ENCODE data around the gene MARCHF11. TPM values are rescaled to one million over a fixed set of nuclear protein-coding genes. Genes with fewer than 3 reads are reported as not detected.
A peak's percentile ranks its signal among the peaks of the same experiment; 100 is the strongest.

The MARCHF11 gene
- polyA plus RNA-seq, 1 experiment, result not detected

- Histone ChIP-seq H3K36me3 (ENCODE audit: control insufficient read depth, insufficient read depth, low read length) (no peaks in the 10 kb centered on the region), H3K4me3 (ENCODE audit: low read depth, low read length) (no peak overlapping the region), H3K27me3 (ENCODE audit: control insufficient read depth, insufficient read depth, low read length) (peaks cover 10% of the 10 kb centered on the region)
- POLR2A ChIA-PET, result no interaction called here
- no peak for DNase-seq (ENCODE audit: low read depth)
- no peak for TF ChIP-seq CTCF (IDR thresholded peaks at IDR 0.05; ENCODE audit: insufficient read depth, low read depth, low read length)
- CTCF ChIA-PET, result interaction anchor here (0.6 to 3.0 kb wide), 2 partner anchors 18 to 1022 kb away, joined by 3 to 12 read pairs; no protein-coding TSS in a partner anchor
Measured at GRCh38 chr5:16178745-16179372, 732 bp downstream of the MARCHF11 start.

GRCh38 chr5:16169550-16169949 is 10.0 kb downstream of the MARCHF11 start:
- ChIA-PET POLR2A (no interaction called here), CTCF (interaction anchor here (1.6 kb wide), 1 partner anchor 9 kb away, joined by 5 read pairs; no protein-coding TSS in a partner anchor)
- Histone ChIP-seq H3K27me3 (ENCODE audit: control insufficient read depth, insufficient read depth, low read length) (no peaks in the 10 kb centered on the region), H3K36me3 (ENCODE audit: control insufficient read depth, insufficient read depth, low read length) (no peaks in the 10 kb centered on the region), H3K4me3 (ENCODE audit: low read depth, low read length) (no peak overlapping the region)
- TF ChIP-seq CTCF (IDR thresholded peaks at IDR 0.05; ENCODE audit: insufficient read depth, low read depth, low read length), result no peak
- DNase-seq (ENCODE audit: low read depth), result no peak

- DNase-seq (ENCODE audit: low read depth), result no peak
- Histone ChIP-seq H3K27me3 (ENCODE audit: control insufficient read depth, insufficient read depth, low read length) (no peaks in the 10 kb centered on the region), H3K36me3 (ENCODE audit: control insufficient read depth, insufficient read depth, low read length) (no peaks in the 10 kb centered on the region), H3K4me3 (ENCODE audit: low read depth, low read length) (no peak overlapping the region)
- TF ChIP-seq CTCF (IDR thresholded peaks at IDR 0.05; ENCODE audit: insufficient read depth, low read depth, low read length), result peak; percentile 77
- POLR2A ChIA-PET, result interaction anchor here (0.6 kb wide), 1 partner anchor 27 kb away, joined by 3 read pairs; no protein-coding TSS in a partner anchor
- CTCF ChIA-PET, result interaction anchor here (0.6 to 3.5 kb wide), 17 partner anchors 9 to 1394 kb away, joined by 3 to 20 read pairs (median 3); no protein-coding TSS in a partner anchor
Measured at GRCh38 chr5:16160706-16161105, 18.9 kb downstream of the MARCHF11 start.

- H3K36me3 ChIP-seq (ENCODE audit: control insufficient read depth, insufficient read depth, low read length), result no peaks in the 10 kb centered on the region
- H3K27me3 ChIP-seq (ENCODE audit: control insufficient read depth, insufficient read depth, low read length), result no peaks in the 10 kb centered on the region
- H3K4me3 ChIP-seq (ENCODE audit: low read depth, low read length), result no peak overlapping the region
- TF ChIP-seq CTCF (IDR thresholded peaks at IDR 0.05; ENCODE audit: insufficient read depth, low read depth, low read length), result no peak
- CTCF ChIA-PET, result interaction anchor here (0.7 to 3.5 kb wide), 4 partner anchors 12 to 392 kb away, joined by 3 to 20 read pairs (median 8); no protein-coding TSS in a partner anchor
- POLR2A ChIA-PET, result no interaction called here
- DNase-seq (ENCODE audit: low read depth), result no peak
Measured at GRCh38 chr5:16159636-16160035, 20.0 kb downstream of the MARCHF11 start.

- Histone ChIP-seq H3K4me3 (ENCODE audit: low read depth, low read length) (no peak overlapping the region), H3K27me3 (ENCODE audit: control insufficient read depth, insufficient read depth, low read length) (no peaks in the 10 kb centered on the region), H3K36me3 (ENCODE audit: control insufficient read depth, insufficient read depth, low read length) (no peaks in the 10 kb centered on the region)
- DNase-seq (ENCODE audit: low read depth), result no peak
- no peak for TF ChIP-seq CTCF (IDR thresholded peaks at IDR 0.05; ENCODE audit: insufficient read depth, low read depth, low read length)
- POLR2A ChIA-PET, result no interaction called here
- CTCF ChIA-PET, result no interaction called here
Measured at GRCh38 chr5:16156152-16156551, 23.4 kb downstream of the MARCHF11 start.

Data from BJ (cell line).